Measurements from ENCODE around the gene TTC4.

Gene TTC4

GRCh38 chr1:54706419-54706818, 9.2 kb upstream of the TTC4 start:
- no peak for DNase-seq

- DNase-seq: no peak
Observed at GRCh38 chr1:54708385-54708784, 7.3 kb upstream of the TTC4 start.

GRCh38 chr1:54709547-54710292, 5.9 kb upstream of the TTC4 start:
- no peak for DNase-seq

- no peak for DNase-seq
Observed at GRCh38 chr1:54710434-54710833, 5.2 kb upstream of the TTC4 start.

GRCh38 chr1:54710841-54711240, 4.8 kb upstream of the TTC4 start:
- DNase-seq: no peak

GRCh38 chr1:54711536-54711935, 4.1 kb upstream of the TTC4 start:
- no peak for DNase-seq

- DNase-seq: no peak
Observed at GRCh38 chr1:54714881-54715492, 674 bp upstream of the TTC4 start.

GRCh38 chr1:54716299-54717047, 812 bp downstream of the TTC4 start:
- DNase-seq: no peak

GRCh38 chr1:54721719-54722118, 6.1 kb downstream of the TTC4 start:
- DNase-seq: no peak

GRCh38 chr1:54723985-54724384, 8.3 kb downstream of the TTC4 start:
- no peak for DNase-seq

GRCh38 chr1:54724771-54725170, 9.1 kb downstream of the TTC4 start:
- DNase-seq: no peak

- DNase-seq: no peak
Observed at GRCh38 chr1:54728027-54728426, 12.4 kb downstream of the TTC4 start.

- DNase-seq: no peak
Observed at GRCh38 chr1:54736685-54737084, 21.0 kb downstream of the TTC4 start.

GRCh38 chr1:54738244-54738643, 22.6 kb downstream of the TTC4 start:
- no peak for DNase-seq

- no peak for DNase-seq
Observed at GRCh38 chr1:54741531-54741930, 25.9 kb downstream of the TTC4 start.

GRCh38 chr1:54742282-54742681, 26.6 kb downstream of the TTC4 start:
- DNase-seq: no peak

GRCh38 chr1:54743416-54744226, 28.0 kb downstream of the TTC4 start:
- no peak for DNase-seq

- DNase-seq: no peak
Observed at GRCh38 chr1:54744696-54745095, 29.0 kb downstream of the TTC4 start.

GRCh38 chr1:54745274-54745673, 29.6 kb downstream of the TTC4 start:
- no peak for DNase-seq

GRCh38 chr1:54745864-54746263, 30.2 kb downstream of the TTC4 start:
- no peak for DNase-seq

GRCh38 chr1:54748094-54748835, 32.6 kb downstream of the TTC4 start:
- no peak for DNase-seq

- no peak for DNase-seq
Observed at GRCh38 chr1:54750596-54750995, 34.9 kb downstream of the TTC4 start.

- DNase-seq: no peak
Observed at GRCh38 chr1:54751426-54751825, 35.8 kb downstream of the TTC4 start.
